NT2/D1 (cell line): ENCODE measurements around the gene PGLYRP2.
"Not testable (repeated sequence)": the region's sequence is repeated elsewhere in the genome, so short reads cannot be mapped to it uniquely, and the experiment has no call there.

ENCODE experiments used
- DNase-seq: peaks from one replicate; pipeline ENCODE4 v3.0.0-alpha.2; 2011; ENCODE audit warnings: low read depth, low spot score
- H3K27me3 ChIP-seq: 2 replicates; pipeline ENCODE4 v1.6.0; 2011; ENCODE audit warnings: mild to moderate bottlenecking; ENCODE audit not compliant: insufficient read length, insufficient read depth
- H3K36me3 ChIP-seq: 2 replicates; pipeline ENCODE4 v1.6.1; 2011; ENCODE audit warnings: mild to moderate bottlenecking, low read length, mixed read lengths; ENCODE audit not compliant: insufficient read depth, insufficient read length
- H3K4me1 ChIP-seq: 2 replicates; pipeline ENCODE4 v1.5.1; 2011; ENCODE audit not compliant: insufficient read depth, insufficient read length
- H3K4me3 ChIP-seq: 2 replicates; pipeline ENCODE4 v1.5.1; 2011; ENCODE audit warnings: low read depth; ENCODE audit not compliant: insufficient read length
- H3K9ac ChIP-seq: 2 replicates; pipeline ENCODE4 v1.6.0; 2011; ENCODE audit warnings: low read depth; ENCODE audit not compliant: insufficient read length
- H3K9me3 ChIP-seq: 2 replicates; pipeline ENCODE4 v1.5.1; 2011; ENCODE audit warnings: mild to moderate bottlenecking, low read length; ENCODE audit not compliant: insufficient read depth
- SUZ12 ChIP-seq: IDR thresholded peaks from 2 replicates; pipeline ENCODE4 v1.6.1; 2011; ENCODE audit not compliant: insufficient read length, insufficient read depth; ENCODE audit errors: extremely low read depth
- YY1 ChIP-seq: IDR thresholded peaks from 2 replicates; pipeline ENCODE4 v1.6.1; 2011; ENCODE audit not compliant: insufficient read length, insufficient read depth
- ZNF274 ChIP-seq: IDR thresholded peaks from 2 replicates; pipeline ENCODE4 v1.6.1; 2011; ENCODE audit warnings: mild to moderate bottlenecking, low read depth, low read length

Gene PGLYRP2

DNA sequence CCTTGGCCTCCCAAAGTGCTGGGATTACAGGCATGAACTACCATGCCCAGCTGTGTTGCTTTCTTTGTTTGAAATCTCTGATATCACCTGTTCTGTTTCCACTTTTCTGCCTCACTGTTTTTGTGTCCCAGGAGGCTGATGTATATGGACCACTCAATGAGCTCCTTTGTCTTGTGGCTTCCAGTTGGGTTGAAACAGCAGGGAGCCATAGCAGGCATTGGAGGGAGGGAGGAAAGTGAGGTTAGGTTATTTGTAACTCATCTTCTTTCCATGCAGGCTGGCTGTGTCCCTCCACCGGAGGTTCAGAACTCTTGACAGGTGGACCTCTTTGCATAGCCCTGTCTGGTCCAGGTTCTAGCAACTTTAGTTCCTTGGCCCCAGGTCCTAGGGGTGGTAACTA, 23.0 kb upstream of the PGLYRP2 start:
- no peak for DNase-seq
- TF ChIP-seq SUZ12, result no peak
- TF ChIP-seq YY1, result no peak
- no peak for TF ChIP-seq ZNF274
- Histone ChIP-seq H3K4me1 (peaks cover 5% of the 10 kb centered on the region), H3K4me3 (no peak overlapping the region), H3K36me3 (no peaks in the 10 kb centered on the region), H3K9me3 (no peaks in the 10 kb centered on the region), H3K9ac (no peak overlapping the region), H3K27me3 (no peaks in the 10 kb centered on the region)

DNA sequence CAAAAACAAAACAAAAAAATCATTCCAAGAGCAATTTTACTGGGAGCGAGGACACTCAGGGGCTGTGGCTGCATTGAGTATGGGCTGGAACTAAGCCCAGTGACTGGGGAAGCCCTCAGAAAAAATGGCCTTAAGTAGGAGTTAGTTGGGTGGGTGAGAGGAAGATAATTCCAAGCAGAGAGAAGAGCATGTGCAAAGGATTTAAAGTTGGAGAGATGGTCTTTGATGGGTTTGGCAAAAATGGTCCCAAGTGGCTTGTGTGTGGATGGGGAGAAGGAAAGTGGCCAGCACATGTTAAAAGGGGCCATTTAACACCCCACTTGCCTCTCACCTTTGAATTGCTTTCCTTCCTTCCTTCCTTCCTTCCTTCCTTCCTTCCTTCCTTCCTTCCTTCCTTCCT, 22.3 kb upstream of the PGLYRP2 start:
- Histone ChIP-seq H3K9ac (no peak overlapping the region), H3K27me3 (no peaks in the 10 kb centered on the region), H3K36me3 (no peaks in the 10 kb centered on the region), H3K4me3 (no peak overlapping the region), H3K9me3 (no peaks in the 10 kb centered on the region), H3K4me1 (peaks cover 4% of the 10 kb centered on the region)
- no peak for TF ChIP-seq YY1
- no peak for TF ChIP-seq ZNF274
- no peak for TF ChIP-seq SUZ12
- DNase-seq, result no peak

DNA sequence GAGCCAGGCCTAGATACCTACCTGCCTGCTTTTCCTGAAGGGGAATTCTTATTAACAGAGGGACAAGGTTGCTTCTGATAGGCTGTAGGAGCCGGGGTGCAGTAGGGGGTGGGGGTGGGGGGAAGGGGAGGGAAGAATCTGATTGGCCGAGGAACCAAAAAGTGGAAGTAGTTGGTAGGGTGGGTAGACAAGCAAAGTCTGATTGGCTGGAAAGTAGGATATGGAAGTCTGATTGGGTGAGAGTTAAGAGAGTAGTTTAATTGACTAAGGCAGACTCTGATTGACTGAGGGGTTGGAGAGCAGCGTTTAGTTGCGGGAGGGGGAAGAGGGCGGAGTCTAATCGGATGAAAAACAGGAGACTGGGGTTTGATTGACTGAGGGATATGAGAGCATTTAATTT, 19.6 kb upstream of the PGLYRP2 start:
- Histone ChIP-seq H3K36me3 (no peaks in the 10 kb centered on the region), H3K4me1 (no peaks in the 10 kb centered on the region), H3K9ac (no peak overlapping the region), H3K4me3 (no peak overlapping the region), H3K27me3 (no peaks in the 10 kb centered on the region), H3K9me3 (no peaks in the 10 kb centered on the region)
- no peak for DNase-seq
- no peak for TF ChIP-seq YY1

DNA sequence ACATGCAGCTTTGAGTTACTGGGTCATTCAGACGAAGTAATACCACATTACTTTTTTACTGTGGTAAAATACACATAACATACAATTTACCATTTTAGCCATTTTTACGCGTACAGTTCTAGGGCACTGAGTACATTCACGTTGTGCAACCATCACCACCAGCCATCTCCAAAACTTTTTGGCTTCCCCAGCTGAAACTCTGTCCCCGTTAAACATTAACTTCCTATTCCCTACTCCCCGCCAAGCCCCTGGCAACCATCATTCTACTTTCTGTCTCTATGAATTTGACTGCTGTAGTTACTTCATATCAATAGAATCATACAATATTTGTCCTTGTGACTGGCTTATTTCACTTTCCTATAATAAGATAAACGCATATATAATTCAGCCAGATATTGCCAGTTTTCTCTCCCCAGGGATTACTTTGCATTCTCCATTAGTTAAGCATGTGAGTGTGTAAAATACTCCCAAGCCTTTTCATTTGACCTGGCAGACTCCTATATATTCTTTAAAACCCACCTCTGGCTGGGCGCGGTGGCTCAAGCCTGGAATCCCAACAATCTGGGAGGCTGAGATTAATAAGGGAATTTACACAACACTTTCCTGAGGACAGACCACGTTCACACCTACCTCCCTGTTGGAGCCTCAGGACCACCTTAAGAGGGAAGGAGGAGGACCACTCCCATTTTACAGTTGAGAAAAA, 19.0 kb upstream of the PGLYRP2 start:
- Histone ChIP-seq H3K4me1 (no peaks in the 10 kb centered on the region), H3K27me3 (no peaks in the 10 kb centered on the region), H3K36me3 (no peaks in the 10 kb centered on the region), H3K9ac (no peak overlapping the region), H3K9me3 (no peaks in the 10 kb centered on the region), H3K4me3 (no peak overlapping the region)
- no peak for TF ChIP-seq YY1
- no peak for TF ChIP-seq SUZ12
- no peak for TF ChIP-seq ZNF274
- DNase-seq, result no peak

DNA sequence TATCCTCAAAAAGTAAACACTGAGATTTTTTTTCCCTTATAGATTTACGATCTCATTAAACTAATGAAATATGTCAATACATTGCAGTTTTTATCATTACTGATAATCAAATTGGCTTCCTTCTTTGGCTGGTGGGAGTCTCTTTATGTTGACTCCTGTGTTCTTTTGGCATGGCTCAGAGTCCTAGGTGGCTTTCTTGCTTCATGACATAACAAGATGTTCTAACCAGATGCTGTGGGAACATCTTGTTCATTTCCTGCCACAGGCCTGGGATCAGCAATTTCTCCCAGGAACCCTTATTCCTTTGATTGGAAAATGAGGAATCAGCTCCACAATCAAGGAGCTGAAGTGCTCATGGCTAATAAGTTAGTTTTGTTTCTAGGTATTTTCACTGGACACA, 15.8 kb upstream of the PGLYRP2 start:
- no peak for TF ChIP-seq SUZ12
- no peak for TF ChIP-seq YY1
- no peak for TF ChIP-seq ZNF274
- H3K36me3 ChIP-seq, result no peaks in the 10 kb centered on the region
- H3K27me3 ChIP-seq, result no peaks in the 10 kb centered on the region
- no peak for DNase-seq
- H3K9me3 ChIP-seq, result no peaks in the 10 kb centered on the region
- no peak overlapping the region for H3K4me3 ChIP-seq
- H3K4me1 ChIP-seq, result no peaks in the 10 kb centered on the region
- no peak overlapping the region for H3K9ac ChIP-seq

DNA sequence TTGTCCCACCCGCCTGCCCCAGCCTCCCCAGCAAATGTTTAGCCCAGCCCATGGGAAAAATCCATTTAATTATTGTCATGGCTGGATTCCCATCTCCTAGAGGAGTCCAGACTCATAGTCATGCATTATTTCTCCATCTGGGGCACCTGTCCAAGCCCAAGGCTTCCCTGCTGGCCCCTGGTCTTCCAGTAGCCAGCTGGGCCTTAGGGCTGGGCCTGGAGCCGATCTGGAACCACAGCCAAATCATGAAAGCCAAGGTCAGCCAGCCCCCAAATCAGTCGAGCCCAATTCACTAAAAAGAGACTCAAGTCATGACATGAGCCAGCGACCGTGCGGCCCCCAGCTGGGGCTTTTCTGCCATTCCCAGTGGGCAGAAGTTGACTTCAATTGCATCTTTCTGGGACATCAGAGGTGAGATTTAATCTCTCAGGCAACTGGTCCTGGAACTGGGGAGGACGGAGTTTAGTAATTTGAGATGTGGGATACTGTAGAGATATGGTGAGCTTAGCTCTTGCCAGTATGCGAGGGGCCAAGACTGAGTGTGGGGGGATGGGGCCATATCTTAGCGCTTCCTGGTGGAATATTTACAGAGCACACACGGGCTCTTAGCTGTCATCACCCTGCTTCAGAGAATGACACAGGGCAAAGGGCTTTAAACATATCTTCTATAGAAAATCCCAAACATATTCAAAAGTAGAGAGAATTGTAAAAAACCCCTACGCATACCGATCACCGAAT, 9.4 kb upstream of the PGLYRP2 start:
- Histone ChIP-seq H3K9ac (no peak overlapping the region), H3K27me3 (no peaks in the 10 kb centered on the region), H3K9me3 (peaks cover 6% of the 10 kb centered on the region; the same call in 1 of the 2 replicates), H3K4me3 (no peak overlapping the region), H3K36me3 (no peaks in the 10 kb centered on the region), H3K4me1 (peaks cover 3% of the 10 kb centered on the region)
- TF ChIP-seq YY1, result no peak
- no peak for TF ChIP-seq ZNF274
- TF ChIP-seq SUZ12, result no peak
- DNase-seq, result no peak

DNA sequence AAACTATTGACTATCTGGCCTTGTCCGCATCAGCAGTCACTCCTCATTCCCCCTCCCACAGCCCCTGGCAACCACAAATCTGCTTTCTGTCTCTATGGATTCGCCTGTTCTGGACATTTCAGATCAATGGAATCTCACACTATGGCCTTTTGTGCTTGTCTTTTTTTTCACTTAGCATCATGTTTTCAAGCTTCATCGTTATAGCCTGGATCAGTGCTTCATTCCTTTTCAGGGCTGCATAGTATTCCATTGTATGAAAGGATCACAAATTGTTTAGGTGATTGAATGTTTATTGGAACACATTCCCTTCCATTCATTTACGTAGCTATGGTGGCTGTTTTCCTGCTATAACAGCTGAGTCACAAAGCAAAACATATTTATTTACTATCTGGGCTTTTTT, 7.7 kb upstream of the PGLYRP2 start:
- peaks cover 6% of the 10 kb centered on the region; the same call in 1 of the 2 replicates for H3K9me3 ChIP-seq
- no peak for DNase-seq
- peaks cover 3% of the 10 kb centered on the region for H3K4me1 ChIP-seq
- no peaks in the 10 kb centered on the region for H3K27me3 ChIP-seq
- H3K9ac ChIP-seq, result no peak overlapping the region
- H3K4me3 ChIP-seq, result no peak overlapping the region
- TF ChIP-seq YY1 (no peak), SUZ12 (no peak), ZNF274 (no peak)
- no peaks in the 10 kb centered on the region for H3K36me3 ChIP-seq

DNA sequence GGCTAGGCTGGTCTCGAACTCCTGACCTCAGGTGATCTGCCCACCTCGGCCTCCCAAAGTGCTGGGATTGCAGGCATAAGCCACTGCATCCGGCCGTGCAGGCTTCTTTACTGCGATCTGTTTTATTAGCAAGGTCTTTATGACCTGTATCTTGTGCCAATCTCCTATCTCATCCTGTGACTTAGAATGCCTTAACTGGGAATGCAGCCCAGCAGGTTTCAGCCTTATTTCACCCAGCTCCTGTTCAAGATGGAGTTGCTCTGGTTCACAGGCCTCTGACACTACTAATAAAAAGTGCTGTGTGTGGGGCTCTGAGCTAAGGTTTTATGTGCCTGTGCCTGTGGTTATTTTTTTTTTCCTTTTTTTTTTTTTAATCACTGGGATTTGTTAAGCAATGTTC, 6.5 kb upstream of the PGLYRP2 start:
- H3K4me1 ChIP-seq, H3K9me3 ChIP-seq, H3K27me3 ChIP-seq, H3K9ac ChIP-seq, H3K36me3 ChIP-seq, DNase-seq, H3K4me3 ChIP-seq: not testable (repeated sequence)

DNA sequence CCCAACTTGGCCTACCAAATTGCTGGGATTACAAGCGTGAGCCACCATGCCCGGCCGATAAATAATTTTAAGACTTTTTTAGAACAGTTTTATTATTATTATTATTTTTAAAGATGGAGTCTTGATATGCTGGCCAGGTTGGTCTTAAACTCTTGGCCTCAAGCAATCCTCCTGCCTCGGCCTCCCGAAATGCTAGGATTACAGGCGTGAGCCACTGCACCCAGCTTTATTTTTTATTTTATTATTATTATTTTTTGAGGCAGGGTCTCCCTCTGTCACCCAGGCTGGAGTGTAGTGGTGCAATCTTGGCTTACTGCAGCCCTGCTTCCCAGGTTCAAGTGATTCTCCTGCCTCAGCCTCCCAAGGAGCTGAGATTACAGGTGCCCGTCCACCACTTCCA, 1.7 kb upstream of the PGLYRP2 start:
- H3K27me3 ChIP-seq, H3K9ac ChIP-seq, H3K36me3 ChIP-seq, H3K9me3 ChIP-seq, H3K4me1 ChIP-seq, DNase-seq, H3K4me3 ChIP-seq: not testable (repeated sequence)
